Measurements from ENCODE around the gene ZSWIM4. TPM values are rescaled to one million over a fixed set of nuclear protein-coding genes. Genes with fewer than 3 reads are reported as not detected.
A peak's percentile ranks its signal among the peaks of the same experiment; 100 is the strongest.

ZSWIM4 gene
- total RNA-seq, 4 donors from 2014 or later = 6.9 to 15.6 (median 8.9) TPM

DNA sequence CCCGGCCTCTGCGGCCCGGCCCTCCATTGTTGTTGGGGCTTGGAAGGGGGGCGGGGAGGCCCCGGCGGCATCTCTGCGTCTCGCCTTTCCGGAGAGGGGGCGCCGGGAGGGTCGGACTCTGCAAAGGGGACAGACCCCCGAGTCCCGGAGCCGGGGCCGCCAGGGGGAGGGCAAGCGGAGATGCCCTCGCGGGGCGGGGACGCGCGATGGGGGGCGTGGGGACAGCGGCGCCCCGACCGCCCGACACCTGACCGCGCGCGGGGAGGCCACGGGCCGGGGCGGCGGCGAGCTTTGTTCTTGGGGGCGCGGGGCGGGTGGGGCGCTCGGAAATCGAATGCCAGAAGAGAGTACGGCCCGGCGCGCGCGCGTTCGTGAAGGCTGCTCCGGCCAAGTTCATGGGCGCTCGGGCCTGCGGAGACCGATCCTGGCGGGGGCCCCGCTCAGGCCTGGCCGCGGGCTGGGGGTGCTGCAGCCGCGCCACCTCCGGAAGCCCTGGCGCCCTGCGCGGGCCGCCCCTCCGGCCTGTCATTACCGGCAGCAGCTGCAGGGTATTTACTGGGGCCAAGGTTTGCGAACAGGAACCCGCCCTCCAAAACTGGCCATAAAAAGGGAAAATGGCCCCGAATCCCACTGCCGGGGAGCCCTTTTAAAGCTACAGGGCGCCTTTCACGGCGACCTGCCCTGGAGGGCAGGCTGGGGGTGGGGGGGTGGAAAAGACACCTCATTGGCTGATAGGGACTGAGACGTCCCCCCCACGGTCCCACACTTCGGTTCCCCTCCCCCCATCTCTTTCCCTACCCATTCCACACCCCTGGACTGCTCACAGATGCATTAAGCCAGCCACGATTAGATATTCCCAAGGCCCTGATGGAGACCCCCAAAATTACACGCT is 70.6 kb downstream of the ZSWIM4 start:
- TF ChIP-seq, protein P1, sequence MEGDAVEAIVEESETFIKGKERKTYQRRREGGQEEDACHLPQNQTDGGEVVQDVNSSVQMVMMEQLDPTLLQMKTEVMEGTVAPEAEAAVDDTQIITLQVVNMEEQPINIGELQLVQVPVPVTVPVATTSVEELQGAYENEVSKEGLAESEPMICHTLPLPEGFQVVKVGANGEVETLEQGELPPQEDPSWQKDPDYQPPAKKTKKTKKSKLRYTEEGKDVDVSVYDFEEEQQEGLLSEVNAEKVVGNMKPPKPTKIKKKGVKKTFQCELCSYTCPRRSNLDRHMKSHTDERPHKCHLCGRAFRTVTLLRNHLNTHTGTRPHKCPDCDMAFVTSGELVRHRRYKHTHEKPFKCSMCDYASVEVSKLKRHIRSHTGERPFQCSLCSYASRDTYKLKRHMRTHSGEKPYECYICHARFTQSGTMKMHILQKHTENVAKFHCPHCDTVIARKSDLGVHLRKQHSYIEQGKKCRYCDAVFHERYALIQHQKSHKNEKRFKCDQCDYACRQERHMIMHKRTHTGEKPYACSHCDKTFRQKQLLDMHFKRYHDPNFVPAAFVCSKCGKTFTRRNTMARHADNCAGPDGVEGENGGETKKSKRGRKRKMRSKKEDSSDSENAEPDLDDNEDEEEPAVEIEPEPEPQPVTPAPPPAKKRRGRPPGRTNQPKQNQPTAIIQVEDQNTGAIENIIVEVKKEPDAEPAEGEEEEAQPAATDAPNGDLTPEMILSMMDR (IDR thresholded peaks at IDR 0.05) = no peak
- no peak for TF ChIP-seq POLR2A (IDR thresholded peaks at IDR 0.05)
- Histone ChIP-seq H3K27ac (peak overlapping the region in 2 of 3 donors; percentile 13 to 30), H3K4me1 (peaks cover 5 to 22% of the 10 kb centered on the region in 2 donors), H3K9me3 (no peaks in the 10 kb centered on the region), H3K27me3 (no peaks in the 10 kb centered on the region), H3K36me3 (no peaks in the 10 kb centered on the region), H3K4me3 (replicated peaks in 1 of 3) (peak overlapping the region; percentile 33 to 74 (median 62))
- intact Hi-C loops (cut with DNase I) = no loop called here
- WGBS, 2 donors = 5 to 10% methylated on average over 12 to 21 of the region's 82 CpGs
- DNase-seq = peak; percentile 34 to 35

DNA sequence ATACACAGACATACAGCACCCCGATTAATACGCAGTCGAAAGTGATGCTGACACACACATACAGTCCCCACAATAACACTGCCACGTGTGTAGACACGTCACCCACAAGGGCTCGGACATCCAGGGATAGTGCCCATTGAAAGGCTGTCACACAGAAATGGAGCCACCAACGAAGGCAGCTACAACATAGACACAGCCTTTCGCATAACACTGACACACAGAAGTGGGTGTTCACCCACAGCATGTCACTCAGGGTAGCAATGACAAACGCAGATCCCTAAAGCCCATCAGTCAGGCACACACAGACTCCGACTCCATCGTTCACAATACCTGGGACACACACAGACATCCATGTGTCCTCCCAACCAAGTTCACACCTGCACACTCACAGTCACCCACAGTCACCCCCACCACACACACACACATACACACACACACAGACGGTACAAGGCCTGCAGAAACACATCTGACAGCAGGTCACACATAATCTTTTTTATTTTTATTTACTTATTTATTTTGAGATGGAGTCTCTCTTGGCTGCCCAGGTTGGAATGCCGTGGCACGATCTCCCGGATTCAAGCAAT is 71.3 kb downstream of the ZSWIM4 start:
- no peak for DNase-seq
- TF ChIP-seq, protein P1 (IDR thresholded peaks at IDR 0.05) = no peak
- no peak for TF ChIP-seq POLR2A (IDR thresholded peaks at IDR 0.05)
- WGBS, 2 donors = 78 to 81% methylated on average over 15 of the region's 15 CpGs
- intact Hi-C loops (cut with DNase I) = no loop called here
- Histone ChIP-seq H3K4me3 (replicated peaks in 1 of 3) (no peak overlapping the region), H3K36me3 (no peaks in the 10 kb centered on the region), H3K27ac (no peak overlapping the region), H3K9me3 (no peaks in the 10 kb centered on the region), H3K4me1 (peaks cover 5 to 17% of the 10 kb centered on the region in 2 donors), H3K27me3 (no peaks in the 10 kb centered on the region)

DNA sequence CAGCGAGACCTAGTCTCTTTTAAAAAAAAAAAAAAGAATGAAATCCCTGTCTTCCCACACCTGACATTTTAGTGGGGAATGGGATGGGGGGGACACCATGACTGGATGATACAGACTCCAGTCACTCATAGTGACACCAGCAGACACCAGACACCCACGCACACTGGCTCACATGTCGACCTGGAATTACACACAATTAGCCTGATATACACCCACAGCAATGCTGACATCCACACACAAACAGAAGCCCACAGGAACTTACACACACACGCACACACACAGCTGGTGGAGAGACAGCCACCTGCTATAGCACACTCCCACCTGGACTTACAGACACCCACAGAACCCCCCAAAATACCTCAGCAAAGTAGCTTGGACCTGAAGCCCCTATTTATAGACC is 73.4 kb downstream of the ZSWIM4 start:
- TF ChIP-seq, protein P1 (IDR thresholded peaks at IDR 0.05) = no peak

DNA sequence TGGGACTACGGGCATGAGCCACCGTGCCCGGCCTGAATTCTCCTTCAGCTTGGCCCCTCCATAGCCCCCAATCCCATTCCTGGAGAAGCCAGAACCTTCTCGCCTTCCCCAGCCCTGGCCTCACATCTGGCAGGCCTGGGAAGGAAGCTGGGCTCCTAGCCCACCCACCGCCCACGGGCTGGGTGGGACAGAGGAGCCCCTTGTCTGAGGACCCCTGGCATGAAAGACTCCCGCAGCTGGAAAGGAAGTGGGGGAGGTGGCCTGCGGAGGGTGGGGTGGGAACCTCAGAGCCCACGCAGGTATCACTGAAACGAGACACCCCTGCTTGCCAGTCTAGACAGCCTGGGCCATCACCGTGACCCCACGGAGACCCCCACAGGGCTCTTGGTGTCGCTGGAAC is 74.0 kb downstream of the ZSWIM4 start:
- 70 to 85% methylated on average over 13 of the region's 13 CpGs for WGBS, 2 donors
- Histone ChIP-seq H3K36me3 (no peaks in the 10 kb centered on the region), H3K27me3 (no peaks in the 10 kb centered on the region), H3K9me3 (no peaks in the 10 kb centered on the region), H3K4me3 (replicated peaks in 1 of 3) (no peak overlapping the region), H3K27ac (no peak overlapping the region), H3K4me1 (peaks cover 8 to 11% of the 10 kb centered on the region in 2 donors)
- DNase-seq = no peak
- TF ChIP-seq POLR2A (IDR thresholded peaks at IDR 0.05) = no peak
- TF ChIP-seq, protein P1 (IDR thresholded peaks at IDR 0.05) = no peak
- intact Hi-C loops (cut with DNase I) = no loop called here

More for the DNA sequence above, 73.4 kb downstream of the ZSWIM4 start:
- DNase-seq = no peak
- 87 to 96% methylated on average over 4 of the region's 4 CpGs for WGBS, 2 donors
- Histone ChIP-seq H3K9me3 (no peaks in the 10 kb centered on the region), H3K36me3 (no peaks in the 10 kb centered on the region), H3K4me1 (peaks cover 8 to 11% of the 10 kb centered on the region in 2 donors), H3K27me3 (no peaks in the 10 kb centered on the region), H3K27ac (no peak overlapping the region), H3K4me3 (replicated peaks in 1 of 3) (no peak overlapping the region)
- intact Hi-C loops (cut with DNase I) = no loop called here

DNA sequence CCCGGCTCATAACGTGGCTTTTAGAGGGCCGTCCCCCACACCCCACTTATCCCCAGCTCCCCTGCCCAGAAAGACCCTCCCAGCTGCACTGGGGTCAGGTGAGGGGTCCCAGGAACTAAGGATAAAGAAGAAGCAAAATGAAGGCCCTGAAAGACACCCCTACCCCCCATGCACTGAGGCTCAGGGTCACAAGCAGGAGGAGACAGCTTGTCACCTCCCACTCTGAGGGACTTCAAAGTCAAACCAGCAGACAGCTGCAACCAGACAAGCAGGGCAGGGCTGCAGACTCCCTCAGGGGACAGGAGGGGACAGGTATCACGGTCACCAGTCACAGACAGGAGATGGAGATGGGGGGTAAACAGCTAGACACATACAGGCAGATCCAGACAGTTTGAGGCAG is 75.6 kb downstream of the ZSWIM4 start:
- TF ChIP-seq, protein P1 (IDR thresholded peaks at IDR 0.05) = no peak
- no peak for TF ChIP-seq POLR2A (IDR thresholded peaks at IDR 0.05)
- Histone ChIP-seq H3K27ac (no peak overlapping the region), H3K4me1 (peaks cover 6 to 8% of the 10 kb centered on the region in 2 donors), H3K27me3 (no peaks in the 10 kb centered on the region), H3K4me3 (replicated peaks in 1 of 3) (no peak overlapping the region), H3K36me3 (no peaks in the 10 kb centered on the region), H3K9me3 (no peaks in the 10 kb centered on the region)
- intact Hi-C loops (cut with DNase I) = loop anchor here (5.0 to 10.0 kb wide), 2 partner anchors 269 to 596 kb away; no protein-coding TSS in a partner anchor
- DNase-seq = no peak
- WGBS, 2 donors = 92 to 94% methylated on average over 4 of the region's 4 CpGs
